HG03521 (cell line): ENCODE results near the gene MYH15.
A peak's percentile ranks its signal among the peaks of the same experiment; 100 is the strongest.
"Not testable (repeated sequence)": the region's sequence is repeated elsewhere in the genome, so short reads cannot be mapped to it uniquely, and the experiment has no call there.

ENCODE experiments used
- ATAC-seq: cut with Tn5 transposase; IDR thresholded peaks from one replicate; pipeline ENCODE4 v1.9.1; 2021; ENCODE audit warnings: mild to moderate bottlenecking, moderate library complexity; ENCODE audit not compliant: unreplicated experiment

MYH15 gene

GRCh38 chr3:108391917-108392593, 118.3 kb downstream of the MYH15 start:
- ATAC-seq: no peak

- no peak for ATAC-seq
Measured at GRCh38 chr3:108389372-108389771, 121.0 kb downstream of the MYH15 start.

GRCh38 chr3:108388136-108389132, 122.0 kb downstream of the MYH15 start:
- ATAC-seq: peak; percentile 49

GRCh38 chr3:108387063-108387462, 123.3 kb downstream of the MYH15 start:
- no peak for ATAC-seq

- ATAC-seq: no peak
Measured at GRCh38 chr3:108383306-108383705, 127.1 kb downstream of the MYH15 start.

GRCh38 chr3:108381529-108382140, 128.8 kb downstream of the MYH15 start:
- no peak for ATAC-seq

GRCh38 chr3:108380128-108380795, 130.1 kb downstream of the MYH15 start:
- no peak for ATAC-seq

- not testable (repeated sequence) for ATAC-seq
Measured at GRCh38 chr3:108378952-108379342, 131.4 kb downstream of the MYH15 start.

- ATAC-seq: no peak
Measured at GRCh38 chr3:108378153-108378951, 132.0 kb downstream of the MYH15 start.

GRCh38 chr3:108377384-108377783, 133.0 kb downstream of the MYH15 start:
- no peak for ATAC-seq

- no peak for ATAC-seq
Measured at GRCh38 chr3:108376026-108376425, 134.4 kb downstream of the MYH15 start.

- ATAC-seq: no peak
Measured at GRCh38 chr3:108359011-108359410, 151.4 kb downstream of the MYH15 start.

- ATAC-seq: no peak
Measured at GRCh38 chr3:108357042-108357441, 153.4 kb downstream of the MYH15 start.

GRCh38 chr3:108354562-108354961, 155.8 kb downstream of the MYH15 start:
- ATAC-seq: no peak

- ATAC-seq: no peak
Measured at GRCh38 chr3:108352176-108352575, 158.2 kb downstream of the MYH15 start.

GRCh38 chr3:108346301-108347227, 163.8 kb downstream of the MYH15 start:
- no peak for ATAC-seq

GRCh38 chr3:108345492-108346205, 164.7 kb downstream of the MYH15 start:
- ATAC-seq: no peak

GRCh38 chr3:108343491-108343890, 166.9 kb downstream of the MYH15 start:
- no peak for ATAC-seq
